DMS114 treated with DMSO at 0.1 percent for 48 hours (cell line): ENCODE results near the gene GINS3.

Experiments used
- DNase-seq: peaks from one replicate; lab custom pipeline; 2025; ENCODE audit not compliant: unreplicated experiment; lab: John Stamatoyannopoulos, UW

The GINS3 gene

GRCh38 chr16:58422809-58423208 lies 30.5 kb downstream of the GINS3 start:
- no peak for DNase-seq

DNA sequence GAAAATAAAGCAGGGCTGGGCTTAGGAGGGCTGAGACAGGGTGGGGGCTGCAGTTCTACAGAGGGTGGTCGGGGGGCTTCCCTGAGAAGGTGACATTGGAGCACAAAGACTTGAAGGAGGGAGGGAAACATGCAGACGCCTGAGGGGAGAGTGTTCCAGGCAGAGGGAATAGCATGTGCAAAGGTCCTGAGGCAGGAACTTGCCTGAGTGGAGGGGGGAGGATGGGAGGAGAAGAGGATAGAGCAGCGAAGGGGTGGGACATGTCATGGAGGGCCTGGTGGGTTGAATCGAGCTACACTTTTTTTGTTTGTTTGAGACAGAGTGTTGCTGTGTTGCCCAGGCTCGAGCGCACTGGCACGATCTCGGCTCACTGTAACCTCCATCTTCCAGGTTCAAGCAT lies 33.0 kb downstream of the GINS3 start:
- DNase-seq, result no peak

GRCh38 chr16:58425756-58426494 lies 33.7 kb downstream of the GINS3 start:
- DNase-seq, result no peak

GRCh38 chr16:58426966-58427365 lies 34.7 kb downstream of the GINS3 start:
- no peak for DNase-seq

DNA sequence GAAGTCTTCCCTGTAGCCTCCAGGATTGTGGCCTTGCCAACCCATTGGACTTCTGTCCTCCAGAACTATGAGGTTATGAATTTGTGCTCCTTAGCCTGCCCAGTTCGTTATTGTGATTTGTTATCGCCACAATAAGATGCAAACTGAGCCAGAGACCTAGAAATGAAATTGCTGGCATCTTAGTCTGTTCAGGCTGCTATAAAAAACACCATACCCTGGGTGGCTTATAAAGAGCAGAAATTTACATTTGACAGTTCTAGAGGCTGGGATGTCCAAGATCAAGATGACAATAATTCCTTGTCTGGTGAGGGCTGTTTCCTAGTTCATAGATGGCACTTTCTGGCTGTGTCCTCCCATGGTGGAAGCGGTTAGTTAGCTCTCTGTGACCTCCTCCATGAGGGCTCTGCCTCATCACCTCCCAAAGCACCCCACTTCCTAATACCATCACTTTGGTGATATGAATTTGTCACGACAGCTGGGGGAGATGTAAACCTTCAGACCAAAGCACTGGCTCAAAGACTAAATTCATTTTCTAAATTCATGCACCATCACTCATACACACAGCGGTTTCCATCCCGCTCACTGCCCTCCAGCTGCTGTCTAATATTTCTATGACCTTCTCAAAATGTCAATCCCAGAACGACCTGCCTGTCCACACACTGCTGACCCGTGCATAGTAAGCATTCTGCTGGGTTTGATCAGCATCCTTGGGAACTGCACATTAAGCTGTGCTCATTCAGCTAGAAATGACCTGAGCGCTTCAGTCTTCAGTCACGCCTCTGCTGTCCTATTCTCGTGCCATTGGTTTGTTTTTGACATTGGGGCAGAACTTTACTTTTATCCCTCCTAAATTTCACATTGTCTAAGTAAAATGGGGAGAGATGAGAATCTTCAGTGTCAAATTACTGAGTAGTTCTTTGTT lies 36.6 kb downstream of the GINS3 start:
- DNase-seq, result no peak

DNA sequence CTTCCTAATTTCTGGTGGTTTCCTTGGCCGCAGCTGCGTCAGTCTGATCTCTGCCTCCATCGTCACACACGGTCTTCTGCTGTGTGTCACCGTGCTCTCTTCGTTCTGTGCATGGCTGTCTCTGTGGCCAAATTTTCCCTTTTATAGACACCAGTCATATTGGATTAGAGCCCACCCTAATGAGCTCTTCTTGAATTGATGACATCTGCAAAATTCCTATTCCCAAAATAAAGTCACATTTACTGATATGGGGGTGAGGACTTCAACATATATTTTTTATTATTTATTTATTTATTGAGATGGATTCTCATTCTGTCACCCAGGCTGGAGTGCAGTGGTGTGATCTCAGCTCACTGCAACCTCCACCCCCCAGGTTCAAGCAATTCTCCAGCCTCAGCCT lies 38.4 kb downstream of the GINS3 start:
- no peak for DNase-seq

DNA sequence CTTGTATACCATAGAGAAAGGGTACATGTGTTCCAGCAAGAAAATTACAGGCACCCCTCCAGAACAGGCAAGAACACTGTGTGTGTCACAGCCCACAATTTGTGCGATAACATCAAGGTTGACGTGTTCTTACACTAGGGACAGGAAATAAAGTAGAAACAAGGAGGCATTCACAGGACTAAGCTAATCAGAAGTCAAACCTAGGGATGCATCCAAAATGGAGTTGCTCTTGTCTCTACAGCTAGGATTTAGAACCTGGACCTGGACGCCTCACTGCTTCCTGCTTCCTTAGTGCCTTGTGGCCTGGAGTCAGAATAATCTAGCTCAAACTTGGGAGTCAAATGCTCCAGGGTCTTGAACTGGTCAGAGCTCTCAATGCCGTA lies 41.3 kb downstream of the GINS3 start:
- DNase-seq, result no peak

- no peak for DNase-seq
Observed at GRCh38 chr16:58435779-58436178, 43.5 kb downstream of the GINS3 start.

DNA sequence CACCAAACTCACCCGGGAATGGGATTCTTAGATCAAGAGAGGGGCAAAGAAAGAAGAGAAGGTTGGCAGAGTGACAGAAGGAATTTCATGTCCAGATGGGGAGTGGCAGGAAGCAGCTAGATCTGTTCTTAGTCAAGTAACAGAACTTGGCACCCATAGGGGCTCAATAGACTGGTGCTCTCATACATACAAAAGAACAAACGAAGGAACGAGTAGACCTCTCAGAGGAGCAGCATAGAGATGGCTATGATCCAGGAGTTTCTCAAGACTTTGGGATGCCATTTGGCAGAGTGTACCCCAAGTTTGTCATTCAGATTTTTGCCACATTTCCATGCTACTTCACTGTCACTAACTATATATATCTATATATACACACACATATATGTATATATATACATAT lies 47.9 kb downstream of the GINS3 start:
- DNase-seq, result no peak

DNA sequence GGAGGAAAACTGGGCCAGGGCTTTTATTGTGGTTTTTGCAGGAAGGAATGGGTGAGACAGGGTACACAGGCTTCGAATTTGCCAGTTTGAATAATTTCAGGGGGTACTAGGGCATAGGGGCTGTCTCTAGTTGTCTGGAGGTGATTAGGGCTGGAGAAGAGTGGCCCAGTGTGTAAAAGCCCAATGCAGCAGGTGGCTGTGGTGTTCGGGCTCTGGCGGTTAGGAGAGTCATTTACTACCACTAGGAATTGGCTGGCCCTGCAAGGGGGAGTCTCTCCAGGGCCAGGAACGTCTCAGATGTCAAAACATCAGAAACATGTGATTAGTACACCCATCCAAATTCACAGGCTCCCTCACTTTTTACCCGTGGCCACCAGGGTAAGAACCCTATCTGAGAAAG lies 50.3 kb downstream of the GINS3 start:
- DNase-seq, result no peak

DNA sequence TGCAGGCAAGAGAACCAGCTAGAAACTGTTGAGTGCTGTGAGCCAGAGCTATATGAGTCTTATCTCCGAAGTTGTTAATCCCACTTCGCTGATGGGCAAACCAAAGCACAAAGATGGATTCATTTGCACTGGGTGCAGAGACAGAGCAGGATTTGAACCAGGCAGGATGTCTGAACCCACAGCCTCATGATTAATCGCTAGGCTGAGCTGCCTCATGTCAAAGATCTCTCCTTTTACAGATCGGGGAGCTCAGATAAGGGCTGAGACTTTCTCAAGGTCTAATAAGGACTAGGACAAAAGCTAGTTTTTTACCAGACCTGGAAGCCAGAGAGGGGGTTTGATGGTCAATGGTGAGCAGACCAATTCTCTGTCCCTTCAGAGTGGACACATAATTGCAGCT lies 51.5 kb downstream of the GINS3 start:
- no peak for DNase-seq

DNA sequence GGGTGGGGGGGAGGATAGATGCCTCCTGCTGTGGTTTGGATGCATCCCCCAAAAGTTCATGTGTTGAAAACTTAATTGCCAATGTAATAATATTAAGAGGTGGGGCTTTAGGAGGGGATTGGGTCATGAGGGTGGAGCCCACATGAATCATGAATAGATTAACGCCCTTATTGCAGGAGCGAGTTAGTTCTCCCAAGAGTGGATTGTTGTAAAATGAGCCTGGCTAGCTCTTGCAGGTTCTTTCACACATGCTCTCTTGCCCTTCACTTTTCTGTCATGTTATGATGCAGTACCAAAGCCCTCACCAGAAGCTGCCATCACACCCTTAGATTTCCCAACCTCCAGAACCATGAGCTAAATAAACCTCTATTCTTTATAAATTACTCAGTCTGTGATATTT lies 52.0 kb downstream of the GINS3 start:
- no peak for DNase-seq

- no peak for DNase-seq
Observed at GRCh38 chr16:58448890-58449289, 56.6 kb downstream of the GINS3 start.

- no peak for DNase-seq
Observed at GRCh38 chr16:58449306-58449705, 57.0 kb downstream of the GINS3 start.

- no peak for DNase-seq
Observed at GRCh38 chr16:58449768-58450167, 57.5 kb downstream of the GINS3 start.

GRCh38 chr16:58450590-58450989 lies 58.3 kb downstream of the GINS3 start:
- DNase-seq, result no peak

- no peak for DNase-seq
Observed at GRCh38 chr16:58451265-58451689, 59.0 kb downstream of the GINS3 start.

GRCh38 chr16:58451945-58452401 lies 59.7 kb downstream of the GINS3 start:
- DNase-seq, result no peak

GRCh38 chr16:58452640-58453039 lies 60.4 kb downstream of the GINS3 start:
- no peak for DNase-seq

DNA sequence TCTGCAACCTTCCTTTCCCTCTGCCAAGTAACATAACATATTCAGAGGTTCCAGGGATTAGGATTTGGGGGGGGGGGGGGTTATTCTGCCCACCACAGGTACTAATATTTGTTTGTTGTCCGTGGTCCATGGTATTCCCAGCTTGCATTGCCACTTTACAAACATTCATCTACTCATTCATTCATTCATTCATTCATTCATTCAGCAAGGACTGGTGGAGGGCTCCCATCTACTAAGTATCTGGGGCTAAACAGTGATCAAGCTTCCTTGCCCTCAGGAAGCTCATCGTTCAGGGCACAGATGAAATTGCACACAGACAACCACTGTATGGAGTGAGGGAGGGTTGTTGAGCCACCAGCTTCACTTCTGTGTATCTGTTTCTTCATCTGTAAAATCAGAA lies 61.9 kb downstream of the GINS3 start:
- DNase-seq, result no peak

- DNase-seq, result no peak
Observed at GRCh38 chr16:58454856-58455255, 62.6 kb downstream of the GINS3 start.
